Motor neuron (in vitro differentiated cells): Measurements from ENCODE around the gene WRAP73. TPM values are rescaled to one million over a fixed set of nuclear protein-coding genes. Genes with fewer than 3 reads are reported as not detected.

ENCODE experiments used
- ATAC-seq, 8 experiments: fragments of 200-7000 bp; cut with Tn5 transposase; replicated peaks in 6 of 8; 2 replicates each; pipeline ENCODE4 v1.8.0; 2021; ENCODE audit warnings: mild to moderate bottlenecking in 8 of 8, moderate library complexity in 8 of 8
- H3K27ac ChIP-seq, 2 donors: fragments of 250-450 bp; sonication (Bioruptor Pico); 2 replicates each; pipeline ENCODE4 v1.9.0; 2021; ENCODE audit warnings: antibody characterized with exemption in 2 of 2, mild to moderate bottlenecking in 2 of 2, moderate library complexity in 1 of 2
- H3K4me1 ChIP-seq, 2 donors: fragments of 250-450 bp; sonication (Bioruptor Pico); replicated peaks in 1 of 2; 2 replicates each; pipeline ENCODE4 v1.6.1; 2021; ENCODE audit warnings: antibody characterized with exemption in 2 of 2, mild to moderate bottlenecking in 2 of 2, moderate library complexity in 1 of 2
- H3K4me3 ChIP-seq, 5 donors: fragments of 250-450 bp; sonication (Bioruptor Pico); 2 replicates each; pipeline ENCODE4 v1.9.0; 2021; ENCODE audit warnings: antibody characterized with exemption in 5 of 5, mild to moderate bottlenecking in 5 of 5, moderate library complexity in 4 of 5
- WGBS, 10 experiments: fragments of 450-650 bp; shearing (Covaris generic); methylation state at CpG; one replicate each; pipeline ENCODE4 v1.0.0; 2022; 5-methylcytosine and 5-hydroxymethylcytosine counted together
- in situ Hi-C, 9 experiments: fragments of 400-800 bp; cut with MboI; loops; one replicate each; pipeline ENCODE4 v1.15.0; 2021; ENCODE audit warnings: low sequenced_read_pairs in 9 of 9, low pct_unique_long_range_greater_than_20kb in 2 of 9; ENCODE audit not compliant: unreplicated experiment in 9 of 9
- total RNA-seq, 8 experiments: library from RNA; unstranded; fragments of 300-600 nt; gene quantifications; 2 replicates each; pipeline versions ENCODE4 v1.2.3 to v1.2.4, GENCODE V29; 2022

Gene WRAP73
- total RNA-seq, 8 experiments from 2014 or later = 10.4 to 21.3 (median 17.1) TPM

- no peak for ATAC-seq
- in situ Hi-C loops = no loop called here
- WGBS, 10 experiments = 60 to 100% (median 66%) methylated on average over 1 to 8 of the region's 19 CpGs; no CpG with 5 or more reads in 6 of the 10 experiments
- no peak overlapping the region for H3K27ac ChIP-seq
- peaks cover 22 to 23% of the 10 kb centered on the region in 2 donors for H3K4me1 ChIP-seq
- H3K4me3 ChIP-seq = no peak overlapping the region
Observed at GRCh38 chr1:3689138-3689750, 39.3 kb upstream of the WRAP73 start.

- ATAC-seq = peak in 3 of 8 experiments; percentile 37 to 80 (median 76)
- in situ Hi-C loops = no loop called here
- Histone ChIP-seq H3K27ac (no peak overlapping the region), H3K4me1 (peaks cover 22 to 28% of the 10 kb centered on the region in 2 donors), H3K4me3 (no peak overlapping the region)
- 56 to 70% (median 59%) methylated on average over 10 to 20 of the region's 29 CpGs; no CpG with 5 or more reads in 6 of the 10 experiments for WGBS, 10 experiments
Observed at GRCh38 chr1:3688356-3689137, 38.6 kb upstream of the WRAP73 start.

DNA sequence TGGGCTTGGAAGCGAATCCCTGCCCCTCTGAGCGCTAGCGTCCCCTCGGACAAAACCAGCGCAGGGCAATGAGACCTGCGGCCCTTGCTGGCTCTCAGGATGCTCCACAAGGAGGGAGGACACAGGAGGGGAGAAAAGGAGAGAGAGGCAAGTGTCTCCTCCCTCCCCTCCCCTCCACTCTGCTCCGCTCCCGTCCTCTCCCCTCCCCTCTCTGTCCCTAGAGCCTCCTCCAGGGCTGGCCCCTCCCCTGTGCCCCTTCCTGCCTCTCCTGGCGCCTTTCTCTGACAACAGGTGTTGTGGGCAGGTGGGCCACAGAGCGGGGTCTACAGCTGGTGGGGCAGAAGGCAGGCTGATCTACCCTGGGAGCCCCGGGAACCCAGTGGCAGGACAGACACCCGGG, 37.6 kb upstream of the WRAP73 start:
- in situ Hi-C loops = no loop called here
- peak in 4 of 8 experiments; percentile 12 to 48 (median 34) for ATAC-seq
- no peak overlapping the region for H3K4me3 ChIP-seq
- WGBS, 10 experiments = 20 to 85% (median 70%) methylated on average over 1 to 2 of the region's 12 CpGs; no CpG with 5 or more reads in 6 of the 10 experiments
- H3K27ac ChIP-seq = no peak overlapping the region
- peaks cover 13 to 21% of the 10 kb centered on the region in 2 donors for H3K4me1 ChIP-seq

DNA sequence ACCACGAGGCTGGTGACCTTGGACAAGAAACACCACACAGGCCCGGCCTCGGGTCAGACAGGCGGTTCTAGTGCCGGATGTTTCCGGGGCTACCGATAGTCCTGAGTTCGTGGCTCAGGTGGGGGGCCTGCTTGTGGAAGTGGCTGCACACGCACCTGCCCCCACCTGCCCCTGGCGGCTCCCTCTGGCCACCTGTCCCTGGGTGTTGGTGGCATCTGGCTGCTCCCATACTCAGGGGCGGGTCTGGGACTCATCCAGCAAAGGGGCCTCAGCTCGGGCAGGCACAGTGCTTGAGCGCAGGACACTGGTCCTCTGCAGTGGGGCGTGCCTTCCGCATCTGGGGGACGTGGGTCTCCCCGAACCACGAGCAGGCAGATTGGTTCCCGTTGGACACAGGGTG, 36.0 kb upstream of the WRAP73 start:
- ATAC-seq = no peak
- H3K4me3 ChIP-seq = no peak overlapping the region
- in situ Hi-C loops = no loop called here
- H3K4me1 ChIP-seq = peaks cover 0 to 7% of the 10 kb centered on the region in 2 donors
- H3K27ac ChIP-seq = no peak overlapping the region
- 20 to 90% (median 64%) methylated on average over 1 to 6 of the region's 19 CpGs; no CpG with 5 or more reads in 6 of the 10 experiments for WGBS, 10 experiments

GRCh38 chr1:3685222-3685621, 35.3 kb upstream of the WRAP73 start:
- 40 to 90% (median 77%) methylated on average over 2 to 9 of the region's 14 CpGs; no CpG with 5 or more reads in 6 of the 10 experiments for WGBS, 10 experiments

DNA sequence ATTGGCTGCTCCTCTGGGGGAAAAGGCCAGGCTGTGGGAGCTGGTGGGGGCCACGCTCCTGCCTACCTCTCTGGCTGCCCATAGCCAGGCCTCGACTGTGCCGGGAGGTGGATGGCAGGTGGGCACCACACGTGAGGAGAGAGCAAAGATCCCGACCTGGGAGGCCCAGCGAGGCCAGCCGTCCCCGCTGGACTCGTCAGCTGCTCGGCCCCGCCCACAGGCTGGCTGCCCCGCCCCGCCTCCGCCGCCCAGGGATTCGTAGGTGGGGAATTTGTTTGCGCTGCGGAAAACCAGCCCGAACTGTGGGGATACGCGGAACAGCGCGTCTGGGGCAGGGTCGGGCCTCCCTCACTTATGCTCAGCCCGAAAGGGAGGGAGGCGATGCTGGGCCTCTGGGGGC, 34.1 kb upstream of the WRAP73 start:
- H3K27ac ChIP-seq = no peak overlapping the region
- in situ Hi-C loops = no loop called here
- 3% methylated on average over 5 of the region's 26 CpGs; no CpG with 5 or more reads in 9 of the 10 experiments for WGBS, 10 experiments
- H3K4me3 ChIP-seq = no peak overlapping the region
- peaks cover 0 to 7% of the 10 kb centered on the region in 2 donors for H3K4me1 ChIP-seq
- peak; percentile 21 to 66 (median 50) for ATAC-seq

More at GRCh38 chr1:3685222-3685621, 35.3 kb upstream of the WRAP73 start:
- Histone ChIP-seq H3K4me3 (no peak overlapping the region), H3K4me1 (peaks cover 0 to 7% of the 10 kb centered on the region in 2 donors), H3K27ac (no peak overlapping the region)
- ATAC-seq = no peak
- in situ Hi-C loops = no loop called here

DNA sequence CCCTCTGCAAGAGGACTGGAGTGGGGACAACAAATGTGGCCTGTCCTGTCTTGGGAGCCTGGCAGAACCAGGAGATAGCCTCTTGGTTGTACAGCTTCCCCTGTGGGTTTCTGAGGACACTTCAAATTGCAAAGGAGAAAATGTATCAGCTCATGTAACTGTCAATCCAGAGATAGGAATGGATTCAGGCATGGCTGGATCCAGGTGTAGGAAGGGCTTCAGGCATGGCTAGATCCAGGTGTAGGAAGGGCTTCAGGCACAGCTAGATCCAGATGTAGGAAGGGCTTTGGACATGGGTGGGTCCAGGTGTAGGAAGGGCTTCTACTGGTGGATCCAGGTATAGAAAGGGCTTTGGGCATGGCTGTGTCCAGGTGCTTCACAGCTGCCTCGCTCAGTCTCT, 33.3 kb upstream of the WRAP73 start:
- in situ Hi-C loops = no loop called here
- Histone ChIP-seq H3K4me1 (peaks cover 0 to 7% of the 10 kb centered on the region in 2 donors), H3K4me3 (no peak overlapping the region), H3K27ac (no peak overlapping the region)
- WGBS, 10 experiments = 20 to 100% (median 83%) methylated on average over 1 of the region's 1 CpG; no CpG with 5 or more reads in 5 of the 10 experiments
- ATAC-seq = no peak

- ATAC-seq = no peak
- peaks cover 0 to 7% of the 10 kb centered on the region in 2 donors for H3K4me1 ChIP-seq
- H3K4me3 ChIP-seq = no peak overlapping the region
- in situ Hi-C loops = no loop called here
- WGBS, 10 experiments = 17 to 82% (median 81%) methylated on average over 1 to 16 of the region's 27 CpGs; no CpG with 5 or more reads in 5 of the 10 experiments
- H3K27ac ChIP-seq = no peak overlapping the region
Observed at GRCh38 chr1:3681898-3682806, 32.2 kb upstream of the WRAP73 start.

DNA sequence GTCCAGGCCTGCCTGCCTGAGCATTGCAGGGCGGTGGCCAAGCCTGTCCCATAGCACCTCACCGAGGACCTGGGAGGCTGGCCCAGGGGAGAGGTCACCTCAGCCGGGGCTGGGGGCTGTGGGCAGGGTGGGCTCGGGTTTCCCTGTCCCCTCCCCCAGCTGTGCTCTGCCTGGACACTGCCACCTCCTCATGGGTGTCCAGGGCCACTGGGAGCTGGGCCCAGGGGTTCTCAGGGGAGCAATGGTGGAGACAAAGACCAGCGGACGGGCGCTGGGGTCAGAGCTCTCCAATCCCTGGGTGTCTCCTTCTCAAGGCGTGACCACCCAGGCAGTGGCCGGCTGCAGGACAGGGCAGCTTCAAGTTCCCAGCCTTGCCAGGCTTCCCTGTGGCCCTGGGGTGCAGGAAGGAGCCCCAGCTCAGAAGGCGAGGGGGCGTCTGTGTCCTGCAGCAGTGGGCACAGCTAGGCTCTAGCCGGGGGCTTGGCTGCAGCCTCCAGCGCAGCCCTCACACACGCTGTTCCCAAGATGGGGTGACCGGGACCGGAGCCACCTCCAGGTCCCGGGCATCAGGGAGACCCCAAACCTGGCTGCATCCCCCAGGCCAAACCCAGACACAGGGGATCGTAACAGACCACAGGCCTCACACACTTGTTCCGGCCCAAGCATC, 31.5 kb upstream of the WRAP73 start:
- Histone ChIP-seq H3K4me1 (peaks cover 0 to 7% of the 10 kb centered on the region in 2 donors), H3K4me3 (no peak overlapping the region), H3K27ac (no peak overlapping the region)
- peak in 2 of 8 experiments; percentile 2 to 44 for ATAC-seq
- WGBS, 10 experiments = 79 to 91% (median 80%) methylated on average over 1 to 9 of the region's 19 CpGs; no CpG with 5 or more reads in 7 of the 10 experiments
- in situ Hi-C loops = no loop called here

DNA sequence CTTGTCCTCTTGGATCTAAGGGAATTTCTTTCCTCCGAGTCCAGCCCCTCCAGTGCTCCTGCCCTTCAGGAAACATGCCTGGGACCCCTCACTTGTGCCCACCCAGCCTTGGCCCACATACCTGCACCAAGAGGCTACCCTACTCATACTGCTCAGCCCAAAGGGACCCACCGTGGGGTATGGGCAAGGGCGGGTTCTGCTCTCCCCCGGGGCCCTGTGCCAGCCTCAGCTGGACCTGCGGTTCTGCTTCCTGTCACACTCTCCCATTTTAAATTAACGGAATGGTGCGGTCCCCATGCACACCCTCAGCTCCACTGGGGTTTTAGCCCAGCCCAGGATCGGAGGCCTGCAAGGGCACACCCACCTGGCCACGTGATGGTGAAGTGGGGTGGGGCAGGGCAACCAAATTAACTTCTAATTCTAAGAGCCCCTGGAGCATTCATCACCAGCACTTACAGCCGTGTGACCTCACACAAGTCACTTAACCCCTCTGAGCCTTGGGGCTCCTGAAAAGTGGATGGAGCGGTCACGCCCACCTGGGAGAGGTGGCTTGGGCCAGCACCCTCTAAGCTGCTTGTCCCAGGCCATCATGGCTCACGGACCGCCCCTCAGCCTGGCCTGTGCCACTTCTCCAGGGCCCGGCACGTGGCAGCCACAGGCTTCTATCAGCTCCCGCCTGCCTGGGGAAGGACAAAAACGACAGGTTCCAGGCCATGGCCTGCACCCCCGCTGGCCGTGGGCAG, 30.8 kb upstream of the WRAP73 start:
- H3K4me3 ChIP-seq = no peak overlapping the region
- 62 to 100% (median 80%) methylated on average over 1 to 12 of the region's 20 CpGs; no CpG with 5 or more reads in 5 of the 10 experiments for WGBS, 10 experiments
- in situ Hi-C loops = no loop called here
- peak in 5 of 8 experiments; percentile 7 to 78 (median 60) for ATAC-seq
- H3K4me1 ChIP-seq = peaks cover 0 to 7% of the 10 kb centered on the region in 2 donors
- no peak overlapping the region for H3K27ac ChIP-seq

- H3K27ac ChIP-seq = no peak overlapping the region
- no peak overlapping the region for H3K4me3 ChIP-seq
- no peak for ATAC-seq
- 60 to 92% (median 79%) methylated on average over 1 to 9 of the region's 9 CpGs; no CpG with 5 or more reads in 1 of the 10 experiments for WGBS, 10 experiments
- in situ Hi-C loops = no loop called here
- H3K4me1 ChIP-seq = peaks cover 0 to 7% of the 10 kb centered on the region in 2 donors
Observed at GRCh38 chr1:3679799-3680453, 30.0 kb upstream of the WRAP73 start.
